GM12874 (cell line): ENCODE results near the gene PRXL2A.

Experiments used
- CTCF ChIP-seq: IDR thresholded peaks from 2 replicates; pipeline ENCODE4 v1.5.1; 2011; ENCODE audit warnings: low read depth, mild to moderate bottlenecking, control low read depth, low read length, moderate library complexity; ENCODE audit not compliant: insufficient read depth

PRXL2A gene

GRCh38 chr10:80464557-80465450, 56.5 kb downstream of the PRXL2A start:
- TF ChIP-seq CTCF: no peak

GRCh38 chr10:80465451-80465835, 57.1 kb downstream of the PRXL2A start:
- no peak for TF ChIP-seq CTCF

GRCh38 chr10:80465839-80466590, 57.7 kb downstream of the PRXL2A start:
- no peak for TF ChIP-seq CTCF

GRCh38 chr10:80466724-80467326, 58.5 kb downstream of the PRXL2A start:
- no peak for TF ChIP-seq CTCF

- no peak for TF ChIP-seq CTCF
Observed at GRCh38 chr10:80468002-80468401, 59.7 kb downstream of the PRXL2A start.

- no peak for TF ChIP-seq CTCF
Observed at GRCh38 chr10:80468806-80469421, 60.6 kb downstream of the PRXL2A start.

- TF ChIP-seq CTCF: no peak
Observed at GRCh38 chr10:80470266-80470665, 61.9 kb downstream of the PRXL2A start.
